ENCODE measurements around the gene AGAP2.
A peak's percentile ranks its signal among the peaks of the same experiment; 100 is the strongest.
"Not testable (repeated sequence)": the region's sequence is repeated elsewhere in the genome, so short reads cannot be mapped to it uniquely, and the experiment has no call there.

Gene AGAP2
- total RNA-seq = 81.1 to 100 reads per million in 2 donors

- DNase-seq = no peak
Measured at GRCh38 chr12:57738661-57739237, at the start of gene AGAP2. Gene AGAP2, minus strand, starts transcription at chr12:57738742. Its CDS starts 496 bp downstream, at chr12:57738246.

- no peak for DNase-seq
Measured at GRCh38 chr12:57783861-57784260, 45.3 kb upstream of the AGAP2 start.

GRCh38 chr12:57783466-57783801 lies 44.9 kb upstream of the AGAP2 start:
- DNase-seq = no peak

GRCh38 chr12:57782608-57783465 lies 44.3 kb upstream of the AGAP2 start, which contains the start of gene TSFM:
Gene TSFM, plus strand, starts transcription at chr12:57782787. Its CDS starts 15 bp downstream, at chr12:57782802.
- DNase-seq = peak; percentile 89 to 98 (median 96)

GRCh38 chr12:57782243-57782607 lies 43.7 kb upstream of the AGAP2 start:
- DNase-seq = no peak

- no peak for DNase-seq
Measured at GRCh38 chr12:57781801-57782200, 43.3 kb upstream of the AGAP2 start.

GRCh38 chr12:57781244-57781643 lies 42.7 kb upstream of the AGAP2 start:
- DNase-seq = peak in 1 of 5 experiments; percentile 57

GRCh38 chr12:57780284-57780897 lies 41.8 kb upstream of the AGAP2 start:
- DNase-seq = no peak

- no peak for DNase-seq
Measured at GRCh38 chr12:57779736-57780135, 41.2 kb upstream of the AGAP2 start.

- DNase-seq = no peak
Measured at GRCh38 chr12:57777911-57778310, 39.4 kb upstream of the AGAP2 start.

- no peak for DNase-seq
Measured at GRCh38 chr12:57777367-57777766, 38.8 kb upstream of the AGAP2 start.

GRCh38 chr12:57776247-57776587 lies 37.7 kb upstream of the AGAP2 start:
- no peak for DNase-seq

GRCh38 chr12:57775563-57776246 lies 37.2 kb upstream of the AGAP2 start:
- DNase-seq = no peak

GRCh38 chr12:57775044-57775443 lies 36.5 kb upstream of the AGAP2 start:
- DNase-seq = no peak

- DNase-seq = not testable (repeated sequence)
Measured at GRCh38 chr12:57774634-57775033, 36.1 kb upstream of the AGAP2 start.

GRCh38 chr12:57772429-57773322 lies 34.1 kb upstream of the AGAP2 start, which contains the start of gene EEF1AKMT3:
Gene EEF1AKMT3, plus strand, starts transcription at chr12:57772614. Its CDS starts 111 bp downstream, at chr12:57772725.
- DNase-seq = peak in 3 of 5 experiments; percentile 14 to 34 (median 28)

GRCh38 chr12:57771873-57772428 lies 33.4 kb upstream of the AGAP2 start, which contains the start of gene METTL1:
Gene METTL1, minus strand, starts transcription at chr12:57772105. Its CDS starts 22 bp downstream, at chr12:57772083.
- DNase-seq = peak; percentile 64 to 96 (median 88)

- DNase-seq = peak in 4 of 5 experiments; percentile 50 to 89 (median 82)
Measured at GRCh38 chr12:57771236-57771872, 32.8 kb upstream of the AGAP2 start.

GRCh38 chr12:57770734-57771133 lies 32.2 kb upstream of the AGAP2 start:
- no peak for DNase-seq

- DNase-seq = no peak
Measured at GRCh38 chr12:57769594-57769993, 31.1 kb upstream of the AGAP2 start.

GRCh38 chr12:57767876-57768275 lies 29.3 kb upstream of the AGAP2 start:
- DNase-seq = no peak
